H1 (cell line): ENCODE measurements around the gene DNAJC16. TPM values are rescaled to one million over a fixed set of nuclear protein-coding genes. Genes with fewer than 3 reads are reported as not detected.
A peak's percentile ranks its signal among the peaks of the same experiment; 100 is the strongest.

ENCODE experiments used
- CTCF ChIA-PET: fragments of 300-600 bp; sonication (Branson Sonifier 250); formaldehyde crosslinking; loops from one replicate; lab custom pipeline; 2021; ENCODE audit not compliant: partially characterized antibody; lab: Charles Lee
- POLR2A ChIA-PET: fragments of 300-600 bp; sonication (Branson Sonifier 250); formaldehyde crosslinking; loops from one replicate; lab custom pipeline; 2021; ENCODE audit warnings: inconsistent platforms; ENCODE audit not compliant: partially characterized antibody; lab: Charles Lee
- DNase-seq, 2 experiments: peaks; one replicate each; pipeline versions ENCODE4 v3.0.0 to v3.0.0-alpha.2; 2010 to 2022; ENCODE audit warnings: low spot score in 2 of 2, low read depth in 1 of 2, mixed read lengths in 1 of 2
- FAIRE-seq: peaks from 2 replicates; lab custom pipeline; 2011; peaks lifted over from hg19 to GRCh38; lab: Jason Lieb, UNC
- H2AFZ ChIP-seq: 2 replicates; pipeline ENCODE4 v1.8.1; 2012; ENCODE audit warnings: low read length, inconsistent platforms
- H2AK5ac ChIP-seq: 2 replicates; pipeline ENCODE4 v1.6.1; 2013; ENCODE audit warnings: low read depth, low read length
- H2BK120ac ChIP-seq: replicated peaks from 2 replicates; pipeline ENCODE3; 2013; ENCODE audit warnings: low read depth, low read length, inconsistent platforms
- H2BK12ac ChIP-seq: 2 replicates; pipeline ENCODE4 v1.6.1; 2013; ENCODE audit warnings: low read depth, low read length
- H2BK15ac ChIP-seq: 2 replicates; pipeline ENCODE4 v1.6.1; 2013; ENCODE audit warnings: low read length
- H2BK20ac ChIP-seq: 2 replicates; pipeline ENCODE4 v1.6.1; 2013; ENCODE audit warnings: low read length
- H2BK5ac ChIP-seq: 2 replicates; pipeline ENCODE4 v1.6.1; 2013; ENCODE audit warnings: low read depth, low read length
- H3K14ac ChIP-seq: 2 replicates; pipeline ENCODE4 v1.6.1; 2013; ENCODE audit warnings: inconsistent platforms; ENCODE audit not compliant: insufficient read length
- H3K18ac ChIP-seq: 2 replicates; pipeline ENCODE4 v1.6.1; 2013; ENCODE audit warnings: low read length; ENCODE audit errors: extremely low read depth
- H3K23ac ChIP-seq: 2 replicates; pipeline ENCODE4 v1.6.1; 2013; ENCODE audit warnings: inconsistent platforms; ENCODE audit not compliant: insufficient read length
- H3K23me2 ChIP-seq: 2 replicates; pipeline ENCODE4 v1.6.1; 2013; ENCODE audit warnings: low read depth, low read length
- H3K27ac ChIP-seq: 2 replicates; pipeline ENCODE4 v1.6.1; 2011; ENCODE audit warnings: low read depth, low read length, inconsistent platforms
- H3K27me3 ChIP-seq, 4 experiments: replicated peaks in 1 of 4; 1 replicate in 1 of 4; 2 replicates in 3 of 4; pipeline versions ENCODE4 v1.6.1 to v1.8.1; 2011 to 2013; ENCODE audit warnings: low read length in 3 of 4, mild to moderate bottlenecking in 3 of 4, inconsistent platforms in 2 of 4, mixed read lengths in 2 of 4, moderate library complexity in 1 of 4; ENCODE audit not compliant: control insufficient read depth in 3 of 4, insufficient read depth in 3 of 4; ENCODE audit errors: extremely low read depth in 1 of 4
- H3K36me3 ChIP-seq, 4 experiments: 2 replicates each; pipeline versions ENCODE4 v1.6.1 to v1.8.1; 2011 to 2013; ENCODE audit warnings: mild to moderate bottlenecking in 4 of 4, low read length in 3 of 4, moderate library complexity in 2 of 4, control low read depth in 1 of 4, inconsistent platforms in 1 of 4; ENCODE audit not compliant: insufficient read depth in 4 of 4, control insufficient read depth in 2 of 4
- H3K4ac ChIP-seq: replicated peaks from 2 replicates; pipeline ENCODE3; 2013; ENCODE audit warnings: low read length, low read depth, mixed read lengths, inconsistent platforms; ENCODE audit not compliant: insufficient read length
- H3K4me1 ChIP-seq, 4 experiments: replicated peaks in 1 of 4; 1 replicate in 1 of 4; 2 replicates in 3 of 4; pipeline versions ENCODE4 v1.6.1 to v1.8.1; 2011 to 2013; ENCODE audit warnings: low read length in 3 of 4, inconsistent platforms in 2 of 4, mixed read lengths in 1 of 4; ENCODE audit not compliant: insufficient read depth in 4 of 4, control insufficient read depth in 3 of 4
- H3K4me2 ChIP-seq, 2 experiments: 2 replicates each; pipeline versions ENCODE4 v1.6.1 to v1.8.1; 2011 to 2013; ENCODE audit warnings: low read depth in 2 of 2, low read length in 2 of 2, control low read depth in 1 of 2, inconsistent platforms in 1 of 2, mild to moderate bottlenecking in 1 of 2; ENCODE audit not compliant: insufficient read depth in 1 of 2
- H3K4me3 ChIP-seq, 4 experiments: fragments of 200-600, 300-600 bp in 1 of 4; sonication (generic), shearing (Covaris generic), sonication (Bioruptor Twin) in 1 of 4; 2 replicates each; pipeline versions ENCODE4 v1.5.1 to v1.8.1; 2011 to 2016; ENCODE audit warnings: low read length in 4 of 4, low read depth in 3 of 4, control low read depth in 2 of 4, inconsistent platforms in 2 of 4, mild to moderate bottlenecking in 2 of 4, mixed read lengths in 1 of 4, moderate library complexity in 1 of 4; ENCODE audit not compliant: insufficient read depth in 2 of 4; ENCODE audit errors: extremely low read depth in 1 of 4
- H3K56ac ChIP-seq: replicated peaks from 2 replicates; pipeline ENCODE3; 2013; ENCODE audit warnings: low read depth, mild to moderate bottlenecking, mixed read lengths, low read length, inconsistent platforms; ENCODE audit not compliant: insufficient read length
- H3K79me1 ChIP-seq: 2 replicates; pipeline ENCODE4 v1.6.1; 2013; ENCODE audit warnings: low read depth, low read length, control low read depth
- H3K79me2 ChIP-seq, 2 experiments: 2 replicates each; pipeline versions ENCODE4 v1.6.1 to v1.8.1; 2012 to 2013; ENCODE audit warnings: low read length in 2 of 2, mild to moderate bottlenecking in 2 of 2, inconsistent platforms in 1 of 2; ENCODE audit not compliant: insufficient read depth in 2 of 2, control insufficient read depth in 1 of 2
- H3K9ac ChIP-seq, 4 experiments: replicated peaks in 1 of 4; 1 replicate in 1 of 4; 2 replicates in 3 of 4; pipeline versions ENCODE4 v1.6.1 to v1.8.1; 2011 to 2013; ENCODE audit warnings: low read depth in 3 of 4, low read length in 3 of 4, control low read depth in 2 of 4, mild to moderate bottlenecking in 2 of 4, moderate library complexity in 2 of 4, inconsistent platforms in 1 of 4; ENCODE audit errors: extremely low read depth in 1 of 4
- H3K9me3 ChIP-seq, 2 experiments: 2 replicates each; pipeline versions ENCODE4 v1.6.1 to v1.8.1; 2012 to 2013; ENCODE audit warnings: mild to moderate bottlenecking in 2 of 2, moderate library complexity in 2 of 2, control low read depth in 1 of 2, inconsistent platforms in 1 of 2, low read depth in 1 of 2, low read length in 1 of 2, mixed read lengths in 1 of 2; ENCODE audit not compliant: insufficient read depth in 2 of 2
- H4K20me1 ChIP-seq, 2 experiments: replicated peaks in 1 of 2; 2 replicates each; pipeline versions ENCODE3 to v1.8.1; 2011 to 2013; ENCODE audit warnings: inconsistent platforms in 2 of 2, low read length in 2 of 2, mild to moderate bottlenecking in 1 of 2; ENCODE audit not compliant: insufficient read depth in 2 of 2, control insufficient read depth in 1 of 2
- H4K5ac ChIP-seq: 2 replicates; pipeline ENCODE4 v1.6.1; 2013; ENCODE audit warnings: low read length, low read depth, mixed read lengths, inconsistent platforms; ENCODE audit not compliant: insufficient read length
- H4K8ac ChIP-seq: 2 replicates; pipeline ENCODE4 v1.8.0; 2013; ENCODE audit warnings: mild to moderate bottlenecking, moderate library complexity, low read length, inconsistent platforms; ENCODE audit not compliant: insufficient read depth; ENCODE audit errors: extremely low read depth
- H4K91ac ChIP-seq: replicated peaks from 2 replicates; pipeline ENCODE3; 2013; ENCODE audit warnings: low read length, mixed read lengths, inconsistent platforms; ENCODE audit not compliant: insufficient read length
- KDM4A ChIP-seq: IDR thresholded peaks from one replicate; pipeline ENCODE4 v1.7.1; 2012; ENCODE audit warnings: low read depth, mild to moderate bottlenecking, moderate library complexity, low read length, inconsistent platforms; ENCODE audit not compliant: severe bottlenecking
- WGBS, 2 experiments: shearing (Covaris generic) in 1 of 2; methylation state at CpG; one replicate each; pipeline versions ENCODE4 v1.1.6 to v1.1.7; 2013 to 2015; ENCODE audit warnings: low lambda C conversion rate in 2 of 2, mixed read lengths in 2 of 2, inconsistent platforms in 1 of 2, low coverage in 1 of 2, missing lambda C conversion rate in 1 of 2; ENCODE audit not compliant: insufficient replicate concordance in 2 of 2, insufficient coverage in 1 of 2, insufficient read length in 1 of 2; ENCODE audit errors: extremely low coverage in 1 of 2, missing lambda C conversion rate in 1 of 2; 5-methylcytosine and 5-hydroxymethylcytosine counted together
- polyA plus RNA-seq, 7 experiments: library from polyadenylated mRNA; depleted of rRNA in 3 of 7; stranded (reverse) in 5 of 7; unstranded in 2 of 7; fragments of >200 nt in 5 of 7; fragments of 200-250 nt in 2 of 7; gene quantifications; 1 replicate in 5 of 7; 2 replicates in 1 of 7; 4 replicates in 1 of 7; pipeline versions ENCODE4 v1.2.1 to v1.2.3, GENCODE V29; 2011 to 2013; ENCODE audit warnings: missing spikeins in 2 of 7, mixed read lengths in 2 of 7
- total RNA-seq: library from RNA; stranded (reverse); fragmentation: NEBNext Ultra II Directional; extraction: Animal tissue kit (Norgen Biotek cat#: 25700); gene quantifications from 2 replicates; pipeline ENCODE4 v1.2.1, GENCODE V29; 2021

The DNAJC16 gene
- total and polyA plus RNA-seq, 2 of the 8 experiments (the other 6 are each of a cell fraction or from before 2014, with no cell fraction given) = 7.9 to 23.3 TPM

GRCh38 chr1:15525050-15526020, 1.3 kb upstream of the DNAJC16 start:
- DNase-seq = no peak
- H2BK12ac ChIP-seq = no peak overlapping the region
- H2BK20ac ChIP-seq = no peak overlapping the region
- no peak overlapping the region for H2AK5ac ChIP-seq
- WGBS, 2 experiments = 8% methylated on average over 20 of the region's 40 CpGs; no CpG with 5 or more reads in 1 of the 2 experiments
- H3K14ac ChIP-seq = no peak overlapping the region
- H3K79me1 ChIP-seq = no peaks in the 10 kb centered on the region
- no peak overlapping the region for H4K91ac ChIP-seq
- H4K20me1 ChIP-seq = peaks cover 0 to 3% of the 10 kb centered on the region in 2 experiments
- CTCF ChIA-PET = no interaction called here
- H3K9me3 ChIP-seq = no peaks in the 10 kb centered on the region
- no peak overlapping the region for H2BK15ac ChIP-seq
- H3K4me3 ChIP-seq = peak overlapping the region; percentile 66 to 90 (median 82)
- H3K36me3 ChIP-seq = peaks cover 0 to 3% (median under 1%) of the 10 kb centered on the region in 4 experiments; a peak in 2 of 8 replicates
- no peak overlapping the region for H2BK120ac ChIP-seq
- no peak overlapping the region for H3K56ac ChIP-seq
- H2AFZ ChIP-seq = peak overlapping the region; percentile 89; the same call in 1 of the 2 replicates
- H3K27me3 ChIP-seq = no peaks in the 10 kb centered on the region
- H3K4me1 ChIP-seq = peaks cover 0 to 8% (median 5%) of the 10 kb centered on the region in 4 experiments; a peak in 4 of 7 replicates
- 0 out of 2 replicates have a peak overlapping the region, but pooled peaks have one; percentile 43 for H3K18ac ChIP-seq
- H3K23ac ChIP-seq = no peak overlapping the region
- H3K9ac ChIP-seq = no peak overlapping the region
- H3K79me2 ChIP-seq = peaks cover 0 to 32% of the 10 kb centered on the region in 2 experiments; a peak in 2 of 4 replicates
- H3K27ac ChIP-seq = no peak overlapping the region; the same call in 1 of the 2 replicates
- H4K8ac ChIP-seq = no peak overlapping the region
- no peak overlapping the region for H2BK5ac ChIP-seq
- peak overlapping the region; percentile 73 to 93 for H3K4me2 ChIP-seq
- no peak overlapping the region for H4K5ac ChIP-seq
- H3K23me2 ChIP-seq = peaks cover 6% of the 10 kb centered on the region
- no peak for FAIRE-seq
- H3K4ac ChIP-seq = no peak overlapping the region
- POLR2A ChIA-PET = no interaction called here
- peak; percentile 63 for TF ChIP-seq KDM4A
